Measurements from ENCODE around the gene SLC19A1.

The SLC19A1 gene

DNA sequence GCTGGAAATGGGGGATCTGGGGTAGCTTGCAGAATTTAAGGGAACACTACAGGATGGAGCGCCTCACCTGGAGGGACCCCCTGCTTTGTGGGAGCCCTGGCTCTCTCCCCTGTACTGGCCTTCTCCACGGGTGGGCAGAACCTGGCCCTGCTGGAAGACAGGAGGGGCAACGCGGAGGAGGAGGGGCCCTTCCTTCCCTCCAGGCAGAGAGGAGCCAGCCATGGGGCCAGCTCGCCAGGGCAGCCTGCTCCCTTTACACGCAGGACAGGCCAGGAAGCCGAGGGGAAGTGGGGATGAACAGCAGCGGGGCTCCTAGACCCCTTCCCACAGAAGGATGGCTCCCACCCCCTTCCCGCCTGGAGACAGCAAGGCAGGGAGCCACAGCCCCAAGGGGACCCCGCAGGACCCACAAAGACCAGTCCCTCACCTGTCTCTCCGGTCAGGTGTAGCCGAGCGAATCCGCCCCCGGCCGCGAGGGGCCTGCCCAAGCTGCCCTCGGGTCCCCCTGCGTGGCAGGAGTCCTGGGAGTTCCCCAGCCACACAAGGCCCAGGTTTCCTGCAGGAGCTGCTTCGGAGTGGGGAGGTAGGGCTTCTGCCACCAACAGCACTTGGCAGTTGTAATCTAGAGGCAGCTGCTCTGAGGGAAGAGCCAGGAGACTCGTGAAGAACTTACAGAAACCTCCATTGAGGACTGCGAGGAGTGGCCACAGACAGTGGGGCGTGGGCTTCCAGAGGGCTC lies 1.6 kb upstream of the SLC19A1 start:
- DNase-seq, result no peak

- DNase-seq, result no peak
Observed at GRCh38 chr21:45543371-45543709, 1.1 kb upstream of the SLC19A1 start.

DNA sequence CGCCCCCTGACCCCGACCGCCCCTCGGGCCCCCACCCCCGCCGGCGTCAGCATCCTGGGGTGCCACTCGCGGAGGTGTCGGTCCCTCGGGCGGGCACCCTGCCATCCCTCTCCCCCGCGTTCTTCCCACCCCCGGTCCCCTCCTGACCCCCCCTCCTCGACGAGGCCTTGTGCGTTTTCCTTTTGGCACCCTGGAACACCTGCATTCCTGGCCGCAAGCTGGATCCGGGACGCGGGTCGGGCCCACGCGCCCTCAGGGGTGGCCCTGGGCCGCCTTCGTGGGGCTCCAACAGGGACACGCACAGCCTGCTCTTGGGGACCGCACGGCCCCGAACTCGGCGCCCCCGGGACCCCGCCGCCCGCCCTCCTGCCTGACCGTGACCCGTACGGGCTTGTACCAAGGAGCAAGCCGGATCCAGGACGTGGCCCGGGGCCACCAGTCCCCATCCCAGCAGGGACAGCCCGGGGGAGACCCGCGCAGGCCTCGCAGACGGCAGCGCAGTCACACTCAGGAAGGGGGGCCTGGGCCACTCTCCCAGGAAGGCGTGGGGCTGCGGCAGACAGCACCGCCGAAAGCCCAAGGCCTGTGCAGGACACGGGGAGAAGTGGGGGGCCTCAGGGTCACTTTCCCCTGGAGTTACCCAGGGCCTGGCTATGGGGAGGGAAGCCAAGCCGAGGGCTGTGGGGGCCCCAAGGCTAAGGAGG lies 579 bp upstream of the SLC19A1 start:
- DNase-seq, result no peak

DNA sequence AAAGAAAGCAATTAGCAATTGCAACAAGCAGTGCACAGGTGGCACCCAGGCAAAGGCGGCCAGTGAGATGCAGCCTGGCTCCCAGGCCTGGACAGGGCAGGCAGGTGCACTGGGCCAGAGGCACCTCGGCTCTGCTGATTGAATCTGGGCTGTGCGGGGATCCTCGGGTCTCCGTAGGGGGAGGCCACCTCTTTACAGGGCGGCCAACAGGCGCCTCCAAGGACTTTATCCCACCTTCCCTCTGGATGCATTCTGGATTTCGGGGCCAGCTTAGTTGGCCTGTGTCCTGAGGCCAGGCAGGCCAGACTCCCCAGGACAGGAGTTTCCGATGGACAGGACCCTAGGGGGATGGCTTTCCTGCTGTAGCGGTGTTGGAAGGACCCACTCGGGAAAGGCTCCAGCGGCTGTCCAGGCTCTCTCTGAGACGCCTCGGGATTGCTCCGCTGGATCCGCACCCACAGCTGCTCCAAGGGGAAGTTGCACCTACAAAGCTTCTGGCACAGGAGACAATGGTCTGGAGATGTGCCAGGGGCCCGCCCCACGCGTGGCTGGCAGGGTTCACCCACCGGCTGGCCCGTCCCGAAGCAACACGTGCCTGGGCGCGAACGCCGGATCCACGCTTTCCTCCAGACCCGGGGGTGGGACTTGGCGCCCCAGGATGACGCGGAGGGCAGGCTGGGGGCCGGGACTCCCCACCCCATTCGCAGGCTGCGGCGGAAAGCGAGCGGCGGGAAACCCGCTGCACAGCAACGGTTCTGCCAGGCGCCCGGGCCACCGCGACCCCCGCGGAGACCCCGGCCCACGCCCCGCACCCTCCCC lies 810 bp downstream of the SLC19A1 start:
- DNase-seq, result peak; percentile 92

DNA sequence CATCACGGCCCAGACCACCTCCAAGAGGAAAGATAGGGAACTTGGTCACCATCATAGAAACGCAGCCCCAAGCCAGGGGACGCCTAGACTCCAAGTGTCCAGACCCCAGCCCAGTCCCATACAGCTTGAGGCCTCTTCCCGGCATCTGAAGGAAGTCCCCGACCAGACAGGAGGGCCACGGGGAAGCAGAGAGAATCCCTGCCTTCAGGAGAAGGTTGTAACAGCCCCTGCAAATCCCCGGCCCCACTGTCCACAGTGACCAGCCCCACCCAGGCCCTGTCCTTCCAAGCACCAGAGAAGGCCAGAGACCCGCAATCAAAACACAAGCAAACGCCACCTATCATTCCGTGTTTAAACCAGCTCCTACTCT lies 1.7 kb downstream of the SLC19A1 start:
- DNase-seq, result no peak

DNA sequence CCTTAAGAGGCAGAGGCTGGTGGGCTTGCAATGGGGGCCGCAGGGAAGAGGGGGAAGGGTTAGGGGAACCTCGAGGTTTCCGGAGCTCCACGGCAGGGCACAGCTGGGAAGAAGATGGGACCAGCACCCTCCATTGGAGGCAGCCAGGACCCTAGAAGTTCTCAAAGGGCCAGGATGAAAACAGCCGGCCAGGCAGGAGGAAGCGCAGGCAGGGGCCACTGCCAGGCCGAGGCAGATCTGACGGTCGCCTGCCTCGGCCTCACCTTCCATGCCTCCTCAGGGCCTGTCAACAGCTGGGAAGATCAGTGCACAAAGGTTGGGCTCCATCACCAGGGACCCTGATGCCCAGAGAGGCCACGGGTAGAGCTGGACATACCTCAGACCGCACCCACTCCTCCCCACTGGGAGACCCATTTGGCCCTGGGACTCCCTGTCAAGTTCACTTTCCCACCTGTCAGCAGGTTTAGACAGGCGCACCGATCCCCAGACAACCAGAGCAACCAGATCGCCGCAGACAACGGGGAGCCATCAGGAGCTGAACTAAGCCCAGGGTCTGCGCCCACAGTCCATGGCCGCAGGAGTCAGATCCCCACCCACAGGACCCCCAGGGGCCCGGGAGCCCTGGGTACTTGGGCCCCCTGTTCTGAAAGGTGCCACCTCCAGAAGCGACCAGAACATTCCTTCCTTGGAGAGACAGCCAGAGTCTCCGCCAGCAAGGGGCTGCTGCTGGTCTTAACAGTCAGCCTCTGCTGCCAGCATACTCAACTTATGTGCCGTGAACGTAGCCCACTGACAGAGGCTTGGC lies 2.2 kb downstream of the SLC19A1 start:
- DNase-seq, result no peak

- DNase-seq, result no peak
Observed at GRCh38 chr21:45539046-45539795, 3.0 kb downstream of the SLC19A1 start.

DNA sequence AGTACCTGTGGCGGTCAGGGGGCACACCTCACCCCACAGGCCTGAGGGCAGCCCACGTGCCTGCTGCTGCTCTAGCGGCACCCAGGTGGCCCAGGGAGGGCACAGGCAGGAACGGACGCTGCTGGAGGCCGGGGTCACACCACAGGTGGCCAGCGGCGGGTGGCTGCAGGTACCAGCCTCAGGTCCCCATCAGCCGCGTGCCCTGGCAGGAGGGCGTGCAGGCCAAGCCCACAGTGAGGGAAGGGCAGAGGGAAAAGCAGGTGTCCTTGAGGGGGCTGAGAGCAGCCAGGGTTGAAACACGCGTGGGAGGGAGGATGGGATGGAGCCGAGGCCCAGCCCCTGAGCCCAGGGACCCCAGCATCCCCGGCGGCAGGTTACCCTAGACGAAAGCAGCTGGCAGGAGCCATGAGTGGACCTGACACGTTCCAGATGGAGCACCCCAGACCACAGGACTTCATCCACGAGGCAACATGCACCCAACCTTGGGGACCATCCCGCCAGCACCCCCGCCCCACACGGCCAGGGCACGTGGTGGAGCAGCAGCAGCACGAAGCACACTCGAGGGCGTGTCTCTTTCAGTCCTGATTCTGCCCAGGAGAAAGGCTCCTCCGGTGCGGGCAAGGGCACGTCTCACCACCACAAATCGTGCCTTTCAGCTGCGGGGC lies 3.7 kb downstream of the SLC19A1 start:
- DNase-seq, result no peak

GRCh38 chr21:45537746-45538291 lies 4.4 kb downstream of the SLC19A1 start:
- no peak for DNase-seq

GRCh38 chr21:45537111-45537745 lies 5.0 kb downstream of the SLC19A1 start:
- no peak for DNase-seq

- DNase-seq, result no peak
Observed at GRCh38 chr21:45536301-45537081, 5.7 kb downstream of the SLC19A1 start.

- DNase-seq, result no peak
Observed at GRCh38 chr21:45535341-45536081, 6.7 kb downstream of the SLC19A1 start.

DNA sequence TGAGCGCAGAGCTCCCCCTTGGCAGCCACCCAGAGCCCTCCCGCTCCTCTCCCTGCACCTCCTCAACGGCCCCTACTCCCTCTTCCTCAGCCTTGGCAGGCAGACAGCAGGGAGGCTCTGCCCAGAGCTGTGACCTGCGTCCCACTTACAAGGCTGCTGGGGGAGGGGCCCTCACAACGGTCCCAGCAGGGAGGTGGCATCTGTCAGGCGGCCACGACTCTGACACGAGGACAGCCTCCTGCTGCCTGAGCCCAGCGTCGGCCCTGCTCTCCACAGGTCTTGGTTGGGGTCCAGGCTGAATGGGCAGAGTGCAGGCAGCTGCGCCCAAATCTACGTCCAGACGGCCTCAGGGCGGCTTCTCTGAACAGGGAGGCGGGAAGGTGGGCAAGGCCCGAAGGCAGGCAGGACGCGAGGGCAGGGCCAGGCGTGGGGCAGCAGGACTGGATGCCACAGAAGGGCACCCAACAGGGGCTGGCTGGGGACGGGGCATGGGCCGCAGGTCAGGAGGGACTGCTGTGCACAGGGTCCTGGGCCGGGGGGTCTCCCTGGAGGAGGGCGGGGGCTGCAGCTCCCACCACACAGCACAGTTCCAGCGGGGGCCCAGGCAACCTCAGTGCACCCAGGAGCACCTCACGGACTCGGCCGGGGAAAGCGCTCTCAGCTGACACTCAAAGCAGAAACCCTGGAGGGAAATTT lies 7.5 kb downstream of the SLC19A1 start:
- DNase-seq, result no peak

- DNase-seq, result no peak
Observed at GRCh38 chr21:45533846-45534635, 8.2 kb downstream of the SLC19A1 start.

- DNase-seq, result no peak
Observed at GRCh38 chr21:45533361-45533845, 8.8 kb downstream of the SLC19A1 start.

GRCh38 chr21:45532826-45533360 lies 9.3 kb downstream of the SLC19A1 start:
- no peak for DNase-seq

Measured in activated CD4-positive, alpha-beta T cell treated with anti-CD3 and anti-CD28 coated beads, Interleukin-2, Interleukin-6, amounts not matched to agents 100 ng/mL and 50 ng/mL, durations not matched to agents 16 hours and 8 hours (primary cell).